Astrocyte of the cerebellum (primary cell): ENCODE data around the gene TEKT5.

Experiments
- DNase-seq: peaks from one replicate; pipeline ENCODE4 v3.0.0-alpha.2; 2011; ENCODE audit warnings: low read depth
- H3K4me3 ChIP-seq: 2 replicates; pipeline ENCODE4 v1.5.1; 2011; ENCODE audit warnings: mild to moderate bottlenecking, low read depth, low read length, moderate library complexity
- in situ Hi-C: cut with HindIII; loops from 2 replicates; pipeline ENCODE4 v1.10.0; 2017; ENCODE audit warnings: low sequenced_read_pairs
- TF ChIP-seq, protein P1 (sequence below): IDR thresholded peaks from 2 replicates; pipeline ENCODE4 v1.5.1; 2012; ENCODE audit warnings: low read length, low read depth, moderate library complexity, mild to moderate bottlenecking; ENCODE audit errors: missing control alignments

TEKT5 gene

GRCh38 chr16:10740000-10740844 is 45.5 kb upstream of the TEKT5 start:
- TF ChIP-seq, protein P1, sequence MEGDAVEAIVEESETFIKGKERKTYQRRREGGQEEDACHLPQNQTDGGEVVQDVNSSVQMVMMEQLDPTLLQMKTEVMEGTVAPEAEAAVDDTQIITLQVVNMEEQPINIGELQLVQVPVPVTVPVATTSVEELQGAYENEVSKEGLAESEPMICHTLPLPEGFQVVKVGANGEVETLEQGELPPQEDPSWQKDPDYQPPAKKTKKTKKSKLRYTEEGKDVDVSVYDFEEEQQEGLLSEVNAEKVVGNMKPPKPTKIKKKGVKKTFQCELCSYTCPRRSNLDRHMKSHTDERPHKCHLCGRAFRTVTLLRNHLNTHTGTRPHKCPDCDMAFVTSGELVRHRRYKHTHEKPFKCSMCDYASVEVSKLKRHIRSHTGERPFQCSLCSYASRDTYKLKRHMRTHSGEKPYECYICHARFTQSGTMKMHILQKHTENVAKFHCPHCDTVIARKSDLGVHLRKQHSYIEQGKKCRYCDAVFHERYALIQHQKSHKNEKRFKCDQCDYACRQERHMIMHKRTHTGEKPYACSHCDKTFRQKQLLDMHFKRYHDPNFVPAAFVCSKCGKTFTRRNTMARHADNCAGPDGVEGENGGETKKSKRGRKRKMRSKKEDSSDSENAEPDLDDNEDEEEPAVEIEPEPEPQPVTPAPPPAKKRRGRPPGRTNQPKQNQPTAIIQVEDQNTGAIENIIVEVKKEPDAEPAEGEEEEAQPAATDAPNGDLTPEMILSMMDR, result no peak
- no peak for DNase-seq
- H3K4me3 ChIP-seq, result no peak overlapping the region
- in situ Hi-C loops, result loop anchor here (25.0 kb wide), 1 partner anchor 203 kb away; no protein-coding TSS in a partner anchor

DNA sequence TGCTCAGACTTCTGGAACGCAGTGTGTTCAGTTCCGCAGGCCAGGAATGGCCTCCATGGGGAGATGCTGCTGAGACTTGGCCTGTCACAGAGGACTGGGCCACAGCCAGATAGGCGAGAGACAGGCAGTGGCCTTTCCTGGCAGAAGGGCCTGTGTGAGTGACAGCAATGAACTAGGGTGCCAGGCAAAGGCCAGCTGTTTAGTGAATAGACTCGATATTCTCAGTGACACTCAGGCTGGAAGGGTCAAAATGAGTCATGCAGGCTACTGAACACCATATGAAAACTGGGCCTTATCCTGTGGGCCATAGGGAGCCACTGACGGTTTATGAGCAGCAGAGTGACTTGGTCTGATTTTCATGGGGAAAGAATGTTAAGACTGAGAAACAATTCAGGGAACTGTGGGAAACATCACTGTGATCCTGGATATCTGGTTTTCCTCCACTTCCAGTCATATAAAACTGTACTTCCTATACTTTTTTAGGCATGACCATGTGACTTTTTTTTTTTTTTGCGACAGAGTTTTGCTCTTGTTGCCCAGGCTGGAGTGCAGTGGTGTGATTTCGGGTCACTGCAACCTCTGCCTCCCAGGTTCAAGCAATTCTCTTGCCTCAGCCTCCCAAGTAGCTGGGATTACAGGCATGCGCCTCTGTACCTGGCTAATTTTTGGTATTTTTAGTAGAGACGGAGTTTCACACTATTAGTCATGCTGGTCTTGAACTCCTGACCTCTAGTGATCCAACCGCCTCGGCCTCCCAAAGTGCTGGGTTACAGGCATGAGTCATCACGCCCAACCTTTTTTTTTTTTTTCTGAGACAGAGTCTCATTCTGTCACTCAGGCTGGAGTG is 43.7 kb upstream of the TEKT5 start:
- DNase-seq, result no peak
- TF ChIP-seq, protein P1, result no peak
- in situ Hi-C loops, result loop anchor here (25.0 kb wide), 1 partner anchor 201 kb away; no protein-coding TSS in a partner anchor
- no peak overlapping the region for H3K4me3 ChIP-seq

DNA sequence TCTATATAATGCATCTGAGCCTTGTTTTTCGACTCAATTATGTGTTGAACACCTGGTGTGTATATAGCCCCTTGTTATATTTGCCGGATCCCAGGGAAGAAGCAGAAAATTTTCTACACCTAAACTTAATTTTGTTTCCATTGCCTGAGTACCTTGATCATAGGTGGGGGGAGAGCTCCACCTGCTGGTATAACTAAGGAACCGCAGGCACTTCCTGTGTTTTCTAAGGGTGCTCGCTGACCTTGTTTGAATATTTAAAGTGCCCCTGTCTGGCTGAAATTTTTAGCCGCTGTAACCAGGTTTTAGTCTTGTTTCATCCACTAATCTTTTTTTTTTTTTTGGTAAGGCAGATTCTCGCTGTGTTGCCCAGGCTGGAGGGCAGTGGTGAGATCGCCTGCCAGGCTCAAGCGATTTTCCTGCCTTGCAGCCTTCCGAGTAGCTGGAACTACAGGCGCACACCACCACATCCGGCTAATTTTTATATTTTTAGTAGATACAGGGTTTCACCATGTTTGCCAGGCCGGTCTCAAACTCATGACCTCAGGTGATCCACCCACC is 42.4 kb upstream of the TEKT5 start:
- TF ChIP-seq, protein P1, result peak; percentile 92
- in situ Hi-C loops, result loop anchor here (25.0 kb wide), 1 partner anchor 200 kb away; no protein-coding TSS in a partner anchor
- no peak overlapping the region for H3K4me3 ChIP-seq
- DNase-seq, result peak; percentile 40

DNA sequence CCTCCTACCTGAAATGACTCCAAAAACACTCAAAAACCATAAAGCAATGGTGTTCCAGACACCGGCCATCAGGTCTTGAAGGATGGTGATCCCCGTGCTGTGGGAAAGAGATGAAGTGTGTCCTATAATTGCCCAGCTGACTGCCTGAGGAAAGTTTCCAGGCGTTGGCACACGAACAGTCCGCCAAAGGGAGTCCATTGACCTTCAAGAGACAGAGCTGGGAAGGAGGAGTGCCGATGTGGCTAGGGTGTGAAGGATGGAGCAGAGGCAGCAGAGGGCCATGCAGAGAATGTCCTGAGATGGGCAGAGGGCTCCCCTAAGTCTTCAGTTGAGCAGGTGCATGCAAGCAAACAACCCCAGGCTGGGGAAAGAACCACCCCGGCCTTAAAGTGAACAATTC is 37.1 kb upstream of the TEKT5 start:
- TF ChIP-seq, protein P1, result no peak
- in situ Hi-C loops, result loop anchor here (25.0 kb wide), 1 partner anchor 194 kb away; no protein-coding TSS in a partner anchor
- DNase-seq, result no peak
- H3K4me3 ChIP-seq, result no peak overlapping the region

- in situ Hi-C loops, result loop anchor here (25.0 kb wide), 1 partner anchor 192 kb away; no protein-coding TSS in a partner anchor
- TF ChIP-seq, protein P1, result no peak
- DNase-seq, result no peak
- H3K4me3 ChIP-seq, result no peak overlapping the region
These were observed 34.6 kb upstream of the TEKT5 start for GRCh38 chr16:10729104-10730048.
